ENCODE data around the gene NOP16.

The NOP16 gene

DNA sequence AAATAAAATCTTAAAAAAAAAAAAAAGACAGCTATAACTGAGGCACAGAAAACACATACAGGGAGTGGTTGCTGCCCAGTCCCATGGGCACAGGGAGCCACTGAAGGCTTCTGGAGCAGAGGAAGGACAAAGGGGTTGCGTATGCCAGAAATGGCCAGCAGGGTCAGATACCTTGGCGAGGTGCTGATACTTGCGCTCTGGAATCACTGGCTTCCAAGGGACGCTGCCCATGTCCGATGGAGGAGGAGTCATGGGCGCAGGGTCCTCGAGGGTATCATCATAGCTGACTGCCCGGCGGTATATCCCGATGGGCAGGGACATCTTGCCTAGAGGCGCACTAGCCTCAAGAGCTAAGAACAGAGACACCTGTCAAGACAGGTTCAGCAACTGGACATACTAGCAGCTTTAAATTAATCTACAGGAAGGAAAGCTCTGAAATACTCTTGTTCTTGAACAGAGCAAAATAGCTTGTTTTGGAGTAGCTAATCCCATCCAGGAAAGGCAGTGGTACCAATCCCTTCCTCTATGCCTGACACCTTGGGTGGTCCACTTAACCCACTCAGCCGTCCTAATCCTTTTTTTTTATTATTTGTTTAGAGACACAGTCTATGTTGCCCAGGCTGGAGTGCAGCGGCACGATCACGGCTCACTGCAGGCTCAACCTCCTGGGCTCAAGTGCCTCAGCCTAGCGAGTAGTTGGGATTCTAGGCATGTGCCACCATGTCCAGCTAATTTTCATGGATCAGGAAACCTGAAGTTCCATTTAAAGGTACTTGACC is 32.8 kb downstream of the NOP16 start:
- DNase-seq = no peak

DNA sequence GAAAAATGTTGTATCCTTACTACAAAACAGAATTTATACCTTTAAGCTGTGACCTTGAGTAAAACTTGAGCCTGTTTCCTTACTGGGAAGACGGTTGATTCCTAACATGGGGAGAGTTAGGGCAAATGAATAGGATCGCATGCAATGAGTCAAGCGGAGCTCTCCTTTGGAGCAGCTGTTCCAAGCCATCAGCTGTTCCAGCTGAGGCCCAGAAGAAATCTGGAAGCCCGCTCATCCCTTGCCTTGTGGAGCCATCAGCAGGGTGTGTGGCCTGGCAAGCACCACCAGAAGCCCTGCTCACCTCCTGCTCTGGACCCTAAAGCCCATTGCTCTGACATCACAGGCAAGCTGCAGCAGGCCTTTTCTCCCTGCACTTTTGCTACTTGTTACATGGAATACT is 34.9 kb downstream of the NOP16 start:
- DNase-seq = no peak

DNA sequence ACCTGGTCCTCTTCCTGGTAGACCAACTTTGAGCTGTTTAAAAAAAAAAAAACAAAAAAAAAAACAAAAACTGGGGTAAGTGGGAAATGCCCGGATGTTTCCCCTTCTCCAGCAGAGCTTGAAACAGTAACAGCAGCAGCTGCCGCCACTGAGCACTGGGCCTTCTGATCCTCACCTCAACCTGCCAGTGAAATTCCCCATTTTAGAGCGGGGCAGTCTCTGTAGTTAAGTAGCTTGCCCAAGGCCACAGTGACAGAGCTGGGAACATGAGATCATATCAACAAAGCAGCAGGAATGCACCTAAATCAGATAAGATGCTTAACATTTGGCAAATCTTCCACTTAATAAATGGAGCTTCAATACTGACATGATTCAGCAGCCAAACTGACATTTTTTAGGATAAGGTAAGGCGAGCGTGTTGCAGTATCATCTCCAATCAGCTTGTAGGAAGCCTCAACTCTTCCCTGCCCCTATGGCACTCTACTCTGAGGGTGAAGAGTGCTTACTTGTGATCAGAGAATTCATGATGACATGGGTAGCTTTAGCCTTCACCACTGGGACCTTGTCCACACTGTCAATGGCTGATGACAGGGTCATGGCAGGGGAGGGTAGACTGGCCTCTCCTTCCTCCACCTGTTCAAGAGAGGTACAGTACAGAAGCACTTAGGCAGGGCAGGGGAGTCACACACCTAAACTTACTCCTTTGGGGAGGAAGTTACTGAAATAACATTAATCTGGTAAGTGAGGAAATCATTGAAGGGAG is 36.1 kb downstream of the NOP16 start:
- DNase-seq = no peak

DNA sequence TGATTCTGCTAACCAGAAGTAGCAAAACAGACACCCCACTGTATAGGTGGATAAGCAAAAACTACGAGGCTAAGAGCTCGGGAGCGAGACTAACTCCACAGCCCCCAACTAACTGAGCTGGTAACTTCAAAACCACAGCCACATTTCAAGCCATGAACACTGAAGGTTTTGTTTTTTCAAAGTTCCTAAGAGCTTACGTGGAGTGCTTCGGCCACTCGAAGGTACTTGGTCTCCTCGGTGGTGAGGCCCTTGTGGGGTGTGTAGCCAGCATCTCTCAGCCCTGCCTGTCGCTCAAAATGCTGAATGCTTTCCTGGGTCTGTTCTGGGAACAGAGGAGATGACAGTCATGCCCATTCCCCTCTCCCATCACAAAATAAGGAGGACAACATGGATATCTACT is 38.0 kb downstream of the NOP16 start:
- DNase-seq = no peak

DNA sequence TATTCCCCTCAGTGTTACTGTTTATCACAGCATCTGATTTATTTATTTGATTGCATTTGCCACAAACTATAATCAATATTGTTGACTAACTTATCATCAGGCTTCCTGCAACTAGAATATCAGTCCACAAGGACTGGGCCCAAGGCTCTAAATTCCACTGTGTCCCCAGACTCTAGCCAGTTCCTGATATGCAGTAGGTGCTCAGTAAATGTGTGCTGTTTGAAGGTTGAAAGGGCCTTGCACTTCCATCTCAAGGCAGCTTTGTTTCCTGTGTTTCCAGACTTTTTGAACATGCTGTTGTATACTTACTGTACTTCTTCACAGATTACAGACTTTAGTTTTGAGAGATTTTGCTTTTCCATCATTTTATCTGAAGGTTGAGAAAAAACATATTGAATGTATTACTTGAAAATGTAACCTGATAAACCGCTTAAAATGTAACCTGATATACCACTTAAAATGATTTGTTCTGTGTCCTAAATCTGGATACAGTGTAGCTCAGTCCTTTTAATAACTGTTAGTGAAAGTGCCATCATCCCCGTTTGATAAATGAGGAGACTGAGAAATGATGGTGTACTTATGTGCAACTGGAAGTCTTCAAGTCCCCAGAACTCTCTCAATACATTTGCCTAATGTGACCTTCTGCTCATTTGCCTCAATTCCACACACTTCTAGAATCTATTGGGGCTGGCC is 45.5 kb downstream of the NOP16 start:
- no peak for DNase-seq

DNA sequence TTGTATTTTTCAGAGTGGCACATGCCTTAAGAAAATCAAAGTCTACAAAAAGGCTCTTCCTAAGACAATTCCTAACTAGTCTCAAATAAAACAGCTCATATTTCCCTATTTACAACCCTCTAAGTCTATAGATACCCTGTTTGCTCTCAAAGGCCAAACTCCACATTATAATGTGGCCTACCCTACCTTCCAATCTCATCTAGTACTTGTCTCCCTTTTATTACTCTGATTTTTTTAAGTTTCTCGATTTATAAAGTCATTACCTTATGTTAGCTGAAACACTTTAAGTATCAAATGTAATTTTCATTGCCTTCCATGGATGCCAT is 46.3 kb downstream of the NOP16 start:
- no peak for DNase-seq

DNA sequence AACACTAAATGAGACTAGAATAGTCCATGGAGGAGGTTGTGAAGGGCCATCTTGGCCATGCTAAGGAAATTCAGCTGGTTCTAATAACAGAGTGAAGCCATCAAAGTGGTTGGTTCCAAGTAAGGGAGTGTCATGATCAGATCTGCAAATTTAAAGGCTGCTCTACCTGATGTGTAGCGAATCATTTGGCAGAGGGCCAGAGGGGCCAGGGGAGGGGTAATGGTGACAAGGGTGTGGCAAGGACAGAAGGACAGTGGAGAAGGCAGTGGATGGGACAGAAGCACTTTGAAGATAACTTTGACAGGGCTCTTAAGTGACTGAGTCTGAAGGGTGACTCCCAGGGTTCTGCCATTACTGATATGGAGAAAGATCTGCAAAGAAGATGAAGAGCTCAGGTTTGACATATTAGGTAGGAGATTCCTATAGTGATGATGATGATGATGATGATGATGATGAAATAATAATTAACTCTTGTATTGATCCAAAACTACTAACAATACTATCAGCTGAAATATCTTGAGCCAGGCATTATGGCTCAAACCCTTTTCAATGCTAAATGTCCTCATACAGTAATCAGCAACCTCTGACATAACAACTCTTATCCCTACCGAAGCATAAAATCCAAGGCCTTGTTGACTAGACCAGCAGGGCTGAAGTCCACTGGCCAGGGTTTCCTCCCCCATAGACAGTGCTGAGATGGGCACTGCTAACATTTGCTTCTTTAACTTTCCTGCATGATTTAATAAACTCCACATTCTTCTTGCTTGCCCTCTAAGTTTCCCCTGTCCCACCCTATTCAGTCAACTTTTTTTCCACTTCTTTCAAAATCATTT is 46.9 kb downstream of the NOP16 start:
- no peak for DNase-seq

DNA sequence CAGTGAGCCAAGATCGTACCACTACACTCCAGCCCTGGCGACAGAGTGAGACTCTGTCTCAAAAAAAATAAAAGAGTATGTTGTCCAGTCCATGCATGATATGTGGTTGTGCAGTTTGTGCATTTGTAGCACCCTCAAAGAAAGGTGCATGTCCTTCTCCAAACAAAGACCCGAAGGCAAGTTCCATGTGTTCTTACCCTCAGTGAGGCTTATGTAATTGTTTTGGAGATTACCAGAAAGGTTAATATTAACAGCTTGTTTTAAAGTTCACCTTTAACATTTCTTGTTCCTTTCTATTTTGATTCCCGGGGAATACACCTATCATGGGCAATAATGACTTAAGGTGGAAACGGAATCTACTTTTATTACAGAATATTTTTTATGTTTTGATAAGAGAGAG is 49.1 kb downstream of the NOP16 start:
- no peak for DNase-seq

DNA sequence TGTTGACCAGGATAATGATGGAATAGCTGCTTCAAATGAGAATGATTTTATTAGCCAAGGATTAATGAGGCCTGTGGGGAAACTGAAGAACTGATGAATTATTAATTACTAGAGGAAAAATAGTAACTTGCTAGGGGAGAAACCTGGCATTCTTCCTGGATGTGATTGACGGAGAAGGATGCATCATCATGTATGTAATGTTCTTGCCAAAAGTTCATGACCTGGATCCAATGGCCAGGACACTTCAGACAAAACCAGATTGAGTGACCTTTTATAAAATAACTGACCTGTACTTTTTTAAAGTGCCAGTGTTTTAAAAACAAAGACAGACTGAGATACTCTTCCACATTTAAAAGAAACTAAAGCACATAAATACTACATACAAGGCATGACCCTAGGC is 50.5 kb downstream of the NOP16 start:
- no peak for DNase-seq

DNA sequence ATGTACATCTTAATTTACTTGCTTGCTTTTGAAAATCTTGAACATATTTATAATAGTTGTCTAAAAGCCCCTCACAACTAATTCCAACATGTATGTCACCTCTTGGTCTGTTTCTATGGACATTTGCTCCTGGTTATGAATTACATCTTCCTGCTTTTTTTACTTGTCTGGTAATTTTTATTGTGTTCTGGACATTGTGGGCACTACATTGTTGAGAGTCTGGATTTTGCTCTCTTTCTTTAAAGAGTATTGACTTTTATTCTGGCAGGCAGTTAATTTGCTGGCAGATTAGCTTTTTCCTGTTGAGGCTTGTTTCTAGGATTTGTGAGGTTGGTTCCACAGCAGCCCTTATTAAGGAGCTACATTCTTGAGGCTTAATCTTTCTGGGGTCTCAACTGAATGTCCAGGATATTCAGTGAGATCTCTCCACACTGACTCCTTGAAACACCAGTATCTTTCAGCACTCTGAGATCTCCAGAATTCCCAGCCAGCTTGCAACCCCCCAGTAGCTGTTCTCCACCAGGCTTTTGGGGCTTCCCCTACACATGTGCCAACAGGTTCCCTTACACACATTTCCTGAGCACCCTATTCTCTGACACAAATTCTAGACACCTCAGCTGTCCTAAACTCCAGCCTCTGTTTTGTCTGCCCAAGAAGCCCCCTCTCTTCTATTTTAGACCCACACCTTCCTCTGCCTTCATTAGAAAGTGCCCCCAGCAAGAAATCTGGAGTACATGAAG is 54.2 kb downstream of the NOP16 start:
- no peak for DNase-seq
